Natural killer cell (primary cell): Measurements from ENCODE around the gene DAAM2. TPM values are rescaled to one million over a fixed set of nuclear protein-coding genes. Genes with fewer than 3 reads are reported as not detected.

Experiments used
- ATAC-seq, 3 donors: fragments of 150-1000 bp in 2 of 3; fragments of 200-7000 bp in 1 of 3; cut with Tn5 transposase; 1 replicate in 1 of 3; 2 replicates in 2 of 3; pipeline ENCODE4 v1.10.0; 2021; ENCODE audit warnings: mild to moderate bottlenecking in 2 of 3, moderate library complexity in 2 of 3
- DNase-seq, 2 donors: peaks; one replicate each; pipeline versions ENCODE4 v3.0.0 to v3.0.0-alpha.2; 2013 to 2021; ENCODE audit warnings: mixed read lengths in 1 of 2
- H3K27ac ChIP-seq: one replicate; pipeline ENCODE4 v1.5.1; 2013; ENCODE audit warnings: mild to moderate bottlenecking, low read length
- H3K27me3 ChIP-seq: one replicate; pipeline ENCODE4 v1.6.1; 2013; ENCODE audit warnings: low read length; ENCODE audit not compliant: control insufficient read depth, insufficient read depth
- H3K36me3 ChIP-seq: one replicate; pipeline ENCODE4 v1.6.1; 2013; ENCODE audit warnings: low read length; ENCODE audit not compliant: control insufficient read depth, insufficient read depth
- H3K4me1 ChIP-seq: one replicate; pipeline ENCODE4 v1.6.1; 2013; ENCODE audit warnings: low read length; ENCODE audit not compliant: control insufficient read depth, insufficient read depth
- H3K4me3 ChIP-seq: one replicate; pipeline ENCODE4 v1.5.1; 2013; ENCODE audit warnings: low read length
- H3K9me3 ChIP-seq: one replicate; pipeline ENCODE4 v1.6.1; 2013; ENCODE audit warnings: low read length; ENCODE audit not compliant: control insufficient read depth, insufficient read depth
- H3K27ac Mint-ChIP-seq, 2 donors: one replicate each; pipeline ENCODE4 v1.8.0; 2022; ENCODE audit warnings: mild to moderate bottlenecking in 2 of 2, mixed read lengths in 2 of 2, moderate library complexity in 1 of 2
- H3K27me3 Mint-ChIP-seq, 2 donors: one replicate each; pipeline ENCODE4 v1.8.0; 2022; ENCODE audit warnings: low read depth in 2 of 2, mixed read lengths in 2 of 2
- H3K36me3 Mint-ChIP-seq: one replicate; pipeline ENCODE4 v1.8.0; 2022; ENCODE audit warnings: mixed read lengths
- H3K4me1 Mint-ChIP-seq, 2 donors: one replicate each; pipeline ENCODE4 v1.8.0; 2022; ENCODE audit warnings: mixed read lengths in 2 of 2
- H3K4me3 Mint-ChIP-seq: one replicate; pipeline ENCODE4 v1.8.0; 2022; ENCODE audit warnings: mild to moderate bottlenecking, moderate library complexity, mixed read lengths
- H3K9me3 Mint-ChIP-seq, 2 donors: one replicate each; pipeline ENCODE4 v1.8.0; 2022; ENCODE audit warnings: mixed read lengths in 2 of 2
- CTCF ChIP-seq: fragments of 200-600 bp; IDR thresholded peaks from one replicate; pipeline ENCODE4 v1.8.0; 2022; ENCODE audit warnings: antibody characterized with exemption
- WGBS: methylation state at CpG from one replicate; pipeline ENCODE4 v1.1.7; 2013; ENCODE audit warnings: missing lambda C conversion rate; ENCODE audit not compliant: insufficient coverage; 5-methylcytosine and 5-hydroxymethylcytosine counted together
- intact Hi-C: fragments of 100-400 bp; cut with micrococcal nuclease; formaldehyde crosslinking; loops from one replicate; pipeline ENCODE4 v1.14.2; 2022
- total RNA-seq, 4 donors: library from RNA; stranded (reverse); fragments of 120-200 nt in 1 of 4; gene quantifications; one replicate each; pipeline versions ENCODE4 v1.2.3 to v1.2.4, GENCODE V29; 2013 to 2022

Gene DAAM2
- total RNA-seq, 3 donors from 2014 or later (not counting 1 experiment from before 2014, with no cell fraction given): not detected

- 88% methylated on average over 7 of the region's 7 CpGs for WGBS
- intact Hi-C loops: no loop called here
- Mint-ChIP-seq H3K9me3 (no peaks in the 10 kb centered on the region), H3K4me3 (no peak overlapping the region), H3K4me1 (no peaks in the 10 kb centered on the region), H3K36me3 (no peaks in the 10 kb centered on the region), H3K27me3 (peaks cover 5 to 8% of the 10 kb centered on the region in 2 donors), H3K27ac (no peak overlapping the region)
- Histone ChIP-seq H3K27ac (no peak overlapping the region), H3K27me3 (no peaks in the 10 kb centered on the region), H3K9me3 (no peaks in the 10 kb centered on the region), H3K36me3 (no peaks in the 10 kb centered on the region), H3K4me3 (no peak overlapping the region), H3K4me1 (no peaks in the 10 kb centered on the region)
- no peak for DNase-seq
- no peak for ATAC-seq
- TF ChIP-seq CTCF: no peak
Observed at GRCh38 chr6:39830444-39830843, 38.3 kb downstream of the DAAM2 start.

- Mint-ChIP-seq H3K27me3 (peaks cover 12 to 13% of the 10 kb centered on the region in 2 donors), H3K4me1 (no peaks in the 10 kb centered on the region), H3K27ac (no peak overlapping the region), H3K36me3 (no peaks in the 10 kb centered on the region), H3K4me3 (no peak overlapping the region), H3K9me3 (no peaks in the 10 kb centered on the region)
- Histone ChIP-seq H3K4me1 (no peaks in the 10 kb centered on the region), H3K9me3 (no peaks in the 10 kb centered on the region), H3K27me3 (no peaks in the 10 kb centered on the region), H3K36me3 (no peaks in the 10 kb centered on the region), H3K4me3 (no peak overlapping the region), H3K27ac (no peak overlapping the region)
- DNase-seq (no peak), ATAC-seq (no peak)
- WGBS: 83% methylated on average over 6 of the region's 6 CpGs
- intact Hi-C loops: no loop called here
- no peak for TF ChIP-seq CTCF
Observed at GRCh38 chr6:39831701-39832100, 39.5 kb downstream of the DAAM2 start.

- intact Hi-C loops: no loop called here
- H3K27ac ChIP-seq: no peak overlapping the region
- no peak overlapping the region for H3K4me3 Mint-ChIP-seq
- no peaks in the 10 kb centered on the region for H3K9me3 Mint-ChIP-seq
- H3K4me1 Mint-ChIP-seq: no peaks in the 10 kb centered on the region
- no peak for TF ChIP-seq CTCF
- H3K9me3 ChIP-seq: no peaks in the 10 kb centered on the region
- no peaks in the 10 kb centered on the region for H3K36me3 Mint-ChIP-seq
- no peaks in the 10 kb centered on the region for H3K27me3 ChIP-seq
- H3K36me3 ChIP-seq: no peaks in the 10 kb centered on the region
- WGBS: 88% methylated on average over 3 of the region's 4 CpGs
- H3K27ac Mint-ChIP-seq: no peak overlapping the region
- no peak overlapping the region for H3K4me3 ChIP-seq
- no peaks in the 10 kb centered on the region for H3K4me1 ChIP-seq
- no peak for ATAC-seq
- H3K27me3 Mint-ChIP-seq: peaks cover 14 to 23% of the 10 kb centered on the region in 2 donors
- DNase-seq: no peak
Observed at GRCh38 chr6:39834278-39834677, 42.1 kb downstream of the DAAM2 start.

GRCh38 chr6:39834866-39835265 is 42.7 kb downstream of the DAAM2 start:
- Histone ChIP-seq H3K27me3 (no peaks in the 10 kb centered on the region), H3K36me3 (no peaks in the 10 kb centered on the region), H3K9me3 (no peaks in the 10 kb centered on the region), H3K27ac (no peak overlapping the region), H3K4me1 (no peaks in the 10 kb centered on the region), H3K4me3 (no peak overlapping the region)
- Mint-ChIP-seq H3K36me3 (no peaks in the 10 kb centered on the region), H3K27ac (no peak overlapping the region), H3K27me3 (peaks cover 19 to 28% of the 10 kb centered on the region in 2 donors), H3K4me3 (no peak overlapping the region), H3K9me3 (no peaks in the 10 kb centered on the region), H3K4me1 (no peaks in the 10 kb centered on the region)
- TF ChIP-seq CTCF: no peak
- 86% methylated on average over 5 of the region's 5 CpGs for whole genome bisulfite sequencing
- DNase-seq (no peak), ATAC-seq (no peak)
- intact Hi-C loops: no loop called here
